Peyer's patch (tissue), 4 donors: ENCODE data around the gene CBX1. TPM values are rescaled to one million over a fixed set of nuclear protein-coding genes. Genes with fewer than 3 reads are reported as not detected.

ENCODE experiments used
- DNase-seq, 3 donors: peaks; one replicate each; pipeline ENCODE4 v3.0.0-alpha.2; 2017 to 2019
- H3K27ac ChIP-seq, 4 donors: fragments of 200-600 bp; sonication (generic); one replicate each; pipeline ENCODE4 v1.5.1; 2016 to 2019
- H3K27me3 ChIP-seq, 2 donors: fragments of 200-600 bp; sonication (generic); one replicate each; pipeline ENCODE4 v1.5.1; 2019
- H3K36me3 ChIP-seq, 3 donors: fragments of 200-600 bp; sonication (generic); one replicate each; pipeline ENCODE4 v1.5.1; 2016 to 2019
- H3K4me1 ChIP-seq, 4 donors: fragments of 200-600 bp; sonication (generic); one replicate each; pipeline ENCODE4 v1.5.1; 2016 to 2019
- H3K4me3 ChIP-seq, 4 donors: fragments of 200-600 bp; sonication (generic); 1 replicate in 3 of 4; 2 replicates in 1 of 4; pipeline ENCODE4 v1.5.1; 2016 to 2019; ENCODE audit warnings: mild to moderate bottlenecking in 1 of 4
- H3K9me3 ChIP-seq, 4 donors: fragments of 200-600 bp; sonication (generic); one replicate each; pipeline ENCODE4 v1.5.1; 2016 to 2019; ENCODE audit warnings: mild to moderate bottlenecking in 1 of 4
- CTCF ChIP-seq, 6 experiments: fragments of 450-650 bp in 4 of 6; fragments of 200-600 bp in 2 of 6; sonication (generic) in 1 of 6; IDR thresholded peaks; one replicate each; pipeline ENCODE4 v1.5.1; 2017 to 2019; ENCODE audit warnings: antibody characterized with exemption in 6 of 6, mild to moderate bottlenecking in 3 of 6, moderate library complexity in 1 of 6
- POLR2A ChIP-seq, 2 donors: fragments of 450-650 bp; IDR thresholded peaks; one replicate each; pipeline ENCODE4 v1.5.1; 2017; ENCODE audit warnings: antibody characterized with exemption in 2 of 2, mild to moderate bottlenecking in 2 of 2, moderate library complexity in 2 of 2
- total RNA-seq, 4 donors: library from RNA; depleted of rRNA; stranded (reverse); fragments of >200 nt; gene quantifications; one replicate each; pipeline ENCODE4 v1.1.0, GENCODE V29; 2016

CBX1 gene
- total RNA-seq, 4 donors from 2014 or later, result 7.2 to 14.0 (median 8.5) TPM

- Histone ChIP-seq H3K9me3 (no peaks in the 10 kb centered on the region), H3K27ac (no peak overlapping the region), H3K4me3 (no peak overlapping the region), H3K4me1 (peaks cover 0 to 15% (median 6%) of the 10 kb centered on the region in 4 donors), H3K36me3 (no peaks in the 10 kb centered on the region), H3K27me3 (no peaks in the 10 kb centered on the region)
- no peak for TF ChIP-seq CTCF (IDR thresholded peaks at IDR 0.05)
- TF ChIP-seq POLR2A (IDR thresholded peaks at IDR 0.05), result no peak
- DNase-seq, result no peak
Observed at GRCh38 chr17:48030531-48030930, 70.7 kb downstream of the CBX1 start.

- Histone ChIP-seq H3K4me3 (no peak overlapping the region), H3K27me3 (peaks cover 0 to 6% of the 10 kb centered on the region in 2 donors), H3K9me3 (no peaks in the 10 kb centered on the region), H3K27ac (no peak overlapping the region), H3K36me3 (no peaks in the 10 kb centered on the region), H3K4me1 (peaks cover 3 to 28% (median 11%) of the 10 kb centered on the region in 4 donors)
- no peak for DNase-seq
- TF ChIP-seq CTCF (IDR thresholded peaks at IDR 0.05) (no peak), POLR2A (IDR thresholded peaks at IDR 0.05) (no peak)
Observed at GRCh38 chr17:48028736-48029135, 72.5 kb downstream of the CBX1 start.

- Histone ChIP-seq H3K4me1 (peaks cover 3 to 37% (median 14%) of the 10 kb centered on the region in 4 donors), H3K27ac (no peak overlapping the region), H3K36me3 (no peaks in the 10 kb centered on the region), H3K9me3 (no peaks in the 10 kb centered on the region), H3K4me3 (no peak overlapping the region), H3K27me3 (peaks cover 0 to 11% of the 10 kb centered on the region in 2 donors)
- DNase-seq, result no peak
- TF ChIP-seq CTCF (IDR thresholded peaks at IDR 0.05) (no peak), POLR2A (IDR thresholded peaks at IDR 0.05) (no peak)
Observed at GRCh38 chr17:48027322-48027981, 73.8 kb downstream of the CBX1 start.

- Histone ChIP-seq H3K27ac (no peak overlapping the region), H3K36me3 (no peaks in the 10 kb centered on the region), H3K4me3 (no peak overlapping the region), H3K27me3 (peaks cover 0 to 11% of the 10 kb centered on the region in 2 donors), H3K4me1 (peaks cover 3 to 37% (median 14%) of the 10 kb centered on the region in 4 donors), H3K9me3 (no peaks in the 10 kb centered on the region)
- peak; percentile 70 to 85 (median 81) for TF ChIP-seq CTCF (IDR thresholded peaks at IDR 0.05)
- no peak for TF ChIP-seq POLR2A (IDR thresholded peaks at IDR 0.05)
- DNase-seq, result peak; percentile 78 to 89 (median 80)
Observed at GRCh38 chr17:48026502-48027321, 74.6 kb downstream of the CBX1 start.

- TF ChIP-seq CTCF (IDR thresholded peaks at IDR 0.05), result no peak
- TF ChIP-seq POLR2A (IDR thresholded peaks at IDR 0.05), result no peak
- H3K36me3 ChIP-seq, result no peaks in the 10 kb centered on the region
- H3K27ac ChIP-seq, result peak overlapping the region in 2 of 4 donors; percentile 45 to 65
- H3K9me3 ChIP-seq, result no peaks in the 10 kb centered on the region
- H3K27me3 ChIP-seq, result peaks cover 0 to 11% of the 10 kb centered on the region in 2 donors
- H3K4me1 ChIP-seq, result peaks cover 3 to 37% (median 14%) of the 10 kb centered on the region in 4 donors
- DNase-seq, result no peak
- peak overlapping the region in 2 of 4 donors; percentile 49 to 60 for H3K4me3 ChIP-seq
Observed at GRCh38 chr17:48025904-48026501, 75.3 kb downstream of the CBX1 start.
